Naive thymus-derived CD8-positive, alpha-beta T cell (primary cell): ENCODE data around the gene TBC1D12. TPM values are rescaled to one million over a fixed set of nuclear protein-coding genes. Genes with fewer than 3 reads are reported as not detected.
"Not testable (repeated sequence)": the region's sequence is repeated elsewhere in the genome, so short reads cannot be mapped to it uniquely, and the experiment has no call there.

Source experiments
- ATAC-seq, 2 donors: fragments of 150-1000 bp; cut with Tn5 transposase in 1 of 2; sonication (Bioruptor Pico), chemical (Tn5 transposase) in 1 of 2; 1 replicate in 1 of 2; 2 replicates in 1 of 2; pipeline ENCODE4 v1.10.0; 2021; ENCODE audit warnings: mild to moderate bottlenecking in 2 of 2, moderate library complexity in 2 of 2
- POLR2A ChIA-PET: fragments of 350-600 bp; sonication (Branson Sonifier 250); formaldehyde crosslinking; loops from one replicate; lab custom pipeline; 2021; ENCODE audit warnings: antibody characterized with exemption; lab: Charles Lee
- DNase-seq, 10 donors: peaks; one replicate each; pipeline versions ENCODE4 v3.0.0 to v3.0.0-alpha.2; 2020 to 2022
- H3K27ac Mint-ChIP-seq, 10 donors: one replicate each; pipeline ENCODE4 v1.8.0; 2020 to 2022; ENCODE audit warnings: mild to moderate bottlenecking in 10 of 10, mixed read lengths in 10 of 10, moderate library complexity in 4 of 10, inconsistent platforms in 1 of 10
- H3K27me3 Mint-ChIP-seq, 5 donors: one replicate each; pipeline ENCODE4 v1.8.0; 2021 to 2022; ENCODE audit warnings: mixed read lengths in 5 of 5
- H3K36me3 Mint-ChIP-seq, 3 donors: one replicate each; pipeline ENCODE4 v1.8.0; 2020 to 2022; ENCODE audit warnings: mixed read lengths in 3 of 3, mild to moderate bottlenecking in 2 of 3, inconsistent platforms in 1 of 3
- H3K4me1 Mint-ChIP-seq, 4 donors: one replicate each; pipeline ENCODE4 v1.8.0; 2021 to 2022; ENCODE audit warnings: mixed read lengths in 4 of 4
- H3K4me3 Mint-ChIP-seq, 10 donors: one replicate each; pipeline ENCODE4 v1.8.0; 2020 to 2022; ENCODE audit warnings: mild to moderate bottlenecking in 10 of 10, mixed read lengths in 10 of 10, moderate library complexity in 6 of 10, inconsistent platforms in 1 of 10
- H3K9me3 Mint-ChIP-seq, 9 donors: one replicate each; pipeline ENCODE4 v1.8.0; 2020 to 2022; ENCODE audit warnings: mixed read lengths in 9 of 9, mild to moderate bottlenecking in 3 of 9, inconsistent platforms in 1 of 9, moderate library complexity in 1 of 9
- polyA plus RNA-seq, 3 donors: library from polyadenylated mRNA; unstranded; fragments of 300-500 nt; fragmentation: Illumina TruSeq; gene quantifications; one replicate each; pipeline ENCODE4 v1.2.3, GENCODE V29; 2021
- total RNA-seq, 8 experiments: library from RNA in 2 of 8; stranded (reverse) in 2 of 8; gene quantifications; one replicate each; pipeline ENCODE4 v1.2.3 and lab custom pipeline; 2021 to 2026

The TBC1D12 gene
- total and polyA plus RNA-seq, 5 experiments from 2014 or later = 0.18 TPM; not detected in 4

- no peak for DNase-seq
- Mint-ChIP-seq H3K4me3 (no peak overlapping the region), H3K9me3 (peaks cover 0 to 2% (median 0%) of the 10 kb centered on the region in 9 donors), H3K36me3 (peaks cover 0 to 5% (median 0%) of the 10 kb centered on the region in 3 donors), H3K27me3 (peaks cover 17 to 45% (median 36%) of the 10 kb centered on the region in 5 donors), H3K27ac (no peak overlapping the region), H3K4me1 (no peaks in the 10 kb centered on the region)
- POLR2A ChIA-PET = no interaction called here
- ATAC-seq = no peak
Measured at GRCh38 chr10:94376865-94377264, 25.5 kb upstream of the TBC1D12 start.

- no peaks in the 10 kb centered on the region for H3K4me1 Mint-ChIP-seq
- no peak for DNase-seq
- H3K36me3 Mint-ChIP-seq = no peaks in the 10 kb centered on the region
- no peak for ATAC-seq
- no peak overlapping the region for H3K4me3 Mint-ChIP-seq
- H3K9me3 Mint-ChIP-seq = no peaks in the 10 kb centered on the region
- no peak overlapping the region for H3K27ac Mint-ChIP-seq
- peaks cover 3 to 9% (median 7%) of the 10 kb centered on the region in 5 donors for H3K27me3 Mint-ChIP-seq
- POLR2A ChIA-PET = no interaction called here
Measured at GRCh38 chr10:94383530-94383929, 18.8 kb upstream of the TBC1D12 start.

- H3K4me3 Mint-ChIP-seq, ATAC-seq, H3K9me3 Mint-ChIP-seq, H3K36me3 Mint-ChIP-seq, POLR2A ChIA-PET, H3K4me1 Mint-ChIP-seq, H3K27me3 Mint-ChIP-seq, DNase-seq: not testable (repeated sequence)
- peak overlapping the region in 1 of 10 donors; percentile 67 for H3K27ac Mint-ChIP-seq
Measured at GRCh38 chr10:94385733-94386132, 16.6 kb upstream of the TBC1D12 start.

DNA sequence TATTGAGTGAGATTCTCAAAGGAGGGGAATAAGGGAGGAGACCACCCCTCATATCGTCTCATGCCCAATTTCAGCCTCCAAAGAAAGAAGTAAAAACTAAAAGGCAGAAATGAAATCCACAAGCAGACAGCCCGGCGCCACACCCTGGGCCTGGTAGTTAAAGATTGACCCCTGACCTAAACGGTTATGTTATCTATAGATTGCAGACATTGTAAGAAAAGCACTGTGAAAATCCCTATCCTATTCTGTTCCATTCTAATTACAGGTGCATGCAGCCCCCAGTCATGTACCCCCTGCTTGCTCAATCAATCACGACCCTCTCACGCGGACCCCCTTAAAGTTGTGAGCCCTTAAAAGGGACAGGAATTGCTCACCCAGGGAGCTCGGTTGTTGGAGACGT lies 10.2 kb upstream of the TBC1D12 start:
- H3K27me3 Mint-ChIP-seq, H3K27ac Mint-ChIP-seq, H3K4me1 Mint-ChIP-seq, DNase-seq, H3K4me3 Mint-ChIP-seq, H3K36me3 Mint-ChIP-seq, H3K9me3 Mint-ChIP-seq, ATAC-seq, POLR2A ChIA-PET: not testable (repeated sequence)

GRCh38 chr10:94397549-94398370 lies 4.6 kb upstream of the TBC1D12 start:
- Mint-ChIP-seq H3K4me1 (peaks cover 0 to 4% (median 2%) of the 10 kb centered on the region in 4 donors), H3K36me3 (peaks cover 0 to 6% (median 5%) of the 10 kb centered on the region in 3 donors), H3K27ac (peak overlapping the region in 1 of 10 donors; percentile 29), H3K4me3 (no peak overlapping the region), H3K9me3 (peaks cover 0 to 8% (median 0%) of the 10 kb centered on the region in 9 donors), H3K27me3 (peaks cover 20 to 42% (median 30%) of the 10 kb centered on the region in 5 donors)
- POLR2A ChIA-PET = no interaction called here
- ATAC-seq (no peak), DNase-seq (no peak)

- Mint-ChIP-seq H3K4me3 (no peak overlapping the region), H3K27me3 (peaks cover 24 to 45% (median 33%) of the 10 kb centered on the region in 5 donors), H3K27ac (no peak overlapping the region), H3K9me3 (peaks cover 0 to 8% (median 0%) of the 10 kb centered on the region in 9 donors), H3K4me1 (peaks cover 0 to 7% (median 3%) of the 10 kb centered on the region in 4 donors), H3K36me3 (peaks cover 0 to 6% (median 5%) of the 10 kb centered on the region in 3 donors)
- DNase-seq = no peak
- POLR2A ChIA-PET = no interaction called here
- ATAC-seq = no peak
Measured at GRCh38 chr10:94398762-94399161, 3.6 kb upstream of the TBC1D12 start.

DNA sequence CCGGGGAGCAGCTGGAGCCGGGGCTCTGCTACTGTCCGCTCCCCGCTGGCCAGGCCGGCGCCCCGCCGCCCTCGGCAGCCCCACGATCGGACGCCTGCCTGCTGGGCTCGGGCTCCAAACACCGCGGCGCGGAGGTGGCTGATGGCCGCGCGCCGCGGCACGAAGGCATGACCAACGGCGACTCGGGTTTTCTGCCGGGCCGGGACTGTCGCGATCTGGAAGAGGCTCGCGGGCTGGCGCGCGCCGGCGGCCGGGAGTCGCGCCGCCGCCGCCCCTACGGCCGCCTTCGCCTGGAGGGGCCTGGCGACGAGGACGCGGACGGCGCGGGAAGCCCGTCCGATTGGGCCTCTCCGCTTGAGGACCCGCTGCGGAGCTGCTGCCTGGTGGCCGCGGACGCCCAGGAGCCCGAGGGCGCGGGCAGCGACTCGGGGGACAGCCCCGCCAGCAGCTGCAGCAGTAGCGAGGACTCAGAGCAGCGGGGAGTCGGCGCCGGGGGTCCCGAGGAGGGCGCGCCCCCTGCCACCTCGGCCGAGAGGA lies 570 bp downstream of the TBC1D12 start:
- Mint-ChIP-seq H3K27me3 (peaks cover 33 to 73% (median 57%) of the 10 kb centered on the region in 5 donors), H3K4me3 (peak overlapping the region in 2 of 10 donors; percentile 22 to 72)
- peak; percentile 29 to 44 for ATAC-seq

DNA sequence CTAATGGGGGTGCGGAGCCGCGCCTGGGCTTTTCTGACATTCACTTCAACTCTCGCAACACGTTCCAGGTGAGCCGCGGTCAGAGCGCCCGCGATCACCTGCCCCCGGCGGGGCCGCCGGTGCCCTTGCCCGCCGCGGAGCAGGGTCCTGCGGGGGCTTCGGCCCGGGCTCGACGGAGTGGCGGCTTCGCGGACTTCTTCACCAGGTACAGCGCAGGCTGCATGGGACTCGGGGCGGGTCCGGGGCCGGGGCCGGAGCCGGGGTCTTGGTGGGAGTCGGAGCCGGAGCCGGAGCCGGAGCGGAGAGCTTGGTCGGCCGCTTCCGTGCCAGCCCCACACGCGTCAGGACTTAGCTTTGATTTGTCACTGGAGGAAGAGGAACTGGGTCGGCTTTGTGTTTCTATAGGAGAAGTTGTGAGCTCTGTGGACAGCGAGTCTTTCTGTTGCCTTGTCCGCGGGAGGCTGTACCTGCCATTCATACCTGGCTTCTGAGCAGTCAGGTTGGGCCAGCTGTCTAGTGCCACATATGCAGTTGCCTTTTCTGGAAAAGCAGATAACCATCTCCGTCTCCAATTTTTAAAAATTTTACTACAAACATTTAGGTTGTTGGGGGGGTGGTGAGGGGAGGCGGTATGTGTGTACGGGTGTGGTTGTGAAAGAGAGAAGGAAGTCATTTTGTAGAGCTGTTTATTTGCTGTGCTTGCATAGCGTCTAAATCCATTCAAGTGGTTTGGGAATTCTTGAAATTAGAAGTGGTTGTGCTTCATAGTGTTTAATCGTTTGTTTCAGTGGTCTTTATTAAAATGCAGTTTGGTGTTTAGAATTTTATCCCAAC lies 1.3 kb downstream of the TBC1D12 start:
- Mint-ChIP-seq H3K27ac (peak overlapping the region in 1 of 10 donors; percentile 51), H3K9me3 (peaks cover 0 to 8% (median 0%) of the 10 kb centered on the region in 9 donors), H3K36me3 (peaks cover 0 to 6% (median 5%) of the 10 kb centered on the region in 3 donors), H3K27me3 (peaks cover 33 to 80% (median 60%) of the 10 kb centered on the region in 5 donors), H3K4me3 (peak overlapping the region; percentile 68 to 90 (median 86)), H3K4me1 (peaks cover 0 to 12% (median 5%) of the 10 kb centered on the region in 4 donors)
- ATAC-seq = peak; percentile 53 to 61
- POLR2A ChIA-PET = no interaction called here
- peak in 3 of 10 donors; percentile 4 to 25 (median 7) for DNase-seq

More for the DNA sequence above, 570 bp downstream of the TBC1D12 start:
- DNase-seq = peak in 2 of 10 donors; percentile 6
- peaks cover 0 to 8% (median 0%) of the 10 kb centered on the region in 9 donors for H3K9me3 Mint-ChIP-seq
- no peak overlapping the region for H3K27ac Mint-ChIP-seq
- peaks cover 0 to 6% (median 5%) of the 10 kb centered on the region in 3 donors for H3K36me3 Mint-ChIP-seq
- H3K4me1 Mint-ChIP-seq = peaks cover 0 to 12% (median 5%) of the 10 kb centered on the region in 4 donors
- POLR2A ChIA-PET = no interaction called here

GRCh38 chr10:94405406-94405805 lies 3.1 kb downstream of the TBC1D12 start:
- Mint-ChIP-seq H3K27me3 (peaks cover 29 to 78% (median 52%) of the 10 kb centered on the region in 5 donors), H3K27ac (no peak overlapping the region), H3K9me3 (peaks cover 0 to 8% (median 0%) of the 10 kb centered on the region in 9 donors), H3K4me3 (peak overlapping the region in 2 of 10 donors; percentile 8 to 25), H3K4me1 (peaks cover 0 to 12% (median 5%) of the 10 kb centered on the region in 4 donors), H3K36me3 (peaks cover 0 to 6% (median 5%) of the 10 kb centered on the region in 3 donors)
- DNase-seq (no peak), ATAC-seq (no peak)
- POLR2A ChIA-PET = interaction anchor here (0.7 kb wide), 1 partner anchor 65 kb away, joined by 5 read pairs; no protein-coding TSS in a partner anchor

- Mint-ChIP-seq H3K4me3 (no peak overlapping the region), H3K4me1 (peaks cover 0 to 7% (median 3%) of the 10 kb centered on the region in 4 donors), H3K27me3 (peaks cover 25 to 80% (median 48%) of the 10 kb centered on the region in 5 donors), H3K36me3 (no peaks in the 10 kb centered on the region), H3K27ac (no peak overlapping the region), H3K9me3 (peaks cover 0 to 3% (median 0%) of the 10 kb centered on the region in 9 donors)
- POLR2A ChIA-PET = no interaction called here
- DNase-seq = no peak
- no peak for ATAC-seq
Measured at GRCh38 chr10:94407668-94408067, 5.3 kb downstream of the TBC1D12 start.

GRCh38 chr10:94409021-94409657 lies 6.8 kb downstream of the TBC1D12 start:
- POLR2A ChIA-PET = no interaction called here
- no peak overlapping the region for H3K27ac Mint-ChIP-seq
- no peak overlapping the region for H3K4me3 Mint-ChIP-seq
- DNase-seq = no peak
- no peak for ATAC-seq
- no peaks in the 10 kb centered on the region for H3K36me3 Mint-ChIP-seq
- H3K27me3 Mint-ChIP-seq = peaks cover 21 to 86% (median 43%) of the 10 kb centered on the region in 5 donors
- peaks cover 0 to 3% (median 0%) of the 10 kb centered on the region in 9 donors for H3K9me3 Mint-ChIP-seq
- peaks cover 0 to under 1% (median 0%) of the 10 kb centered on the region in 4 donors for H3K4me1 Mint-ChIP-seq

DNA sequence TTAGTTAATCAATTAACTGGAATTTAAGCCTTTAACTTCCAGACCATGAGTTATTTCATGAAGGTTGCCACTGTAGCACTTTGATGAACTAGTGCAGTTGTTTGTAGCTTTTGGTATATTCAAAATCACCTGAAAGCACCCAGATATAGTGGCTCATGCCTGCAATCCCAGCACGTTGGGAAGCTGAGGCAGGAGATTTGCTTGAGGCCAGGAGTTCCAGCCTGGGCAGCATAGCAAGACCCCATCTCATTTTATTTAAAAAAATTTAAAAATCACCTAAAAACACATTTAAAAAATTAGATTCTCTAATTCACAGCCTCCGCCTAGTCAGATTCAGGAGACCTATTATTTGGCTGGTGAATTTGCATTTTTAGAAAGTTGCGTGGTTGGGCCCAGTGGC lies 9.0 kb downstream of the TBC1D12 start:
- no peak overlapping the region for H3K27ac Mint-ChIP-seq
- H3K9me3 Mint-ChIP-seq = peaks cover 0 to 3% (median 0%) of the 10 kb centered on the region in 9 donors
- POLR2A ChIA-PET = no interaction called here
- DNase-seq (no peak), ATAC-seq (no peak)
- H3K36me3 Mint-ChIP-seq = no peaks in the 10 kb centered on the region
- H3K4me1 Mint-ChIP-seq = no peaks in the 10 kb centered on the region
- H3K4me3 Mint-ChIP-seq = no peak overlapping the region
- peaks cover 21 to 79% (median 33%) of the 10 kb centered on the region in 5 donors for H3K27me3 Mint-ChIP-seq
